CD8-positive, alpha-beta memory T cell (primary cell): ENCODE measurements around the gene MFN2. TPM values are rescaled to one million over a fixed set of nuclear protein-coding genes. Genes with fewer than 3 reads are reported as not detected.

Experiments
- CTCF ChIA-PET: fragments of 350-600 bp; sonication (Branson Sonifier 250); formaldehyde crosslinking; loops from one replicate; lab custom pipeline; 2021; ENCODE audit warnings: antibody characterized with exemption; lab: Charles Lee
- POLR2A ChIA-PET: fragments of 350-600 bp; sonication (Branson Sonifier 250); formaldehyde crosslinking; loops from one replicate; lab custom pipeline; 2021; ENCODE audit warnings: antibody characterized with exemption; lab: Charles Lee
- DNase-seq, 5 donors: peaks; one replicate each; pipeline versions ENCODE4 v3.0.0 to v3.0.0-alpha.2; 2020 to 2022; ENCODE audit warnings: mixed read lengths in 1 of 5
- H3K27ac ChIP-seq: one replicate; pipeline ENCODE4 v1.7.0; 2013; ENCODE audit warnings: low read depth, mild to moderate bottlenecking, low read length, moderate library complexity
- H3K27me3 ChIP-seq: 2 replicates; pipeline ENCODE4 v1.7.0; 2013; ENCODE audit warnings: low read length, mild to moderate bottlenecking; ENCODE audit not compliant: insufficient read depth, poor library complexity, severe bottlenecking
- H3K36me3 ChIP-seq: 2 replicates; pipeline ENCODE4 v1.7.0; 2013; ENCODE audit warnings: mild to moderate bottlenecking, low read length, moderate library complexity; ENCODE audit not compliant: insufficient read depth
- H3K4me1 ChIP-seq: 2 replicates; pipeline ENCODE4 v1.7.0; 2013; ENCODE audit warnings: mild to moderate bottlenecking, low read length, moderate library complexity; ENCODE audit not compliant: insufficient read depth
- H3K4me3 ChIP-seq: 2 replicates; pipeline ENCODE4 v1.7.0; 2013; ENCODE audit warnings: mild to moderate bottlenecking, low read length
- H3K9me3 ChIP-seq: 2 replicates; pipeline ENCODE4 v1.7.0; 2013; ENCODE audit warnings: mild to moderate bottlenecking, low read length
- H3K27ac Mint-ChIP-seq, 8 donors: one replicate each; pipeline ENCODE4 v1.8.0; 2020 to 2021; ENCODE audit warnings: mixed read lengths in 8 of 8, mild to moderate bottlenecking in 6 of 8, inconsistent platforms in 3 of 8, moderate library complexity in 3 of 8
- H3K27me3 Mint-ChIP-seq, 2 donors: one replicate each; pipeline ENCODE4 v1.8.0; 2020 to 2021; ENCODE audit warnings: mixed read lengths in 2 of 2, mild to moderate bottlenecking in 1 of 2, moderate library complexity in 1 of 2
- H3K36me3 Mint-ChIP-seq, 3 donors: one replicate each; pipeline ENCODE4 v1.8.0; 2020 to 2021; ENCODE audit warnings: mixed read lengths in 3 of 3, inconsistent platforms in 1 of 3, mild to moderate bottlenecking in 1 of 3
- H3K4me1 Mint-ChIP-seq, 3 donors: one replicate each; pipeline ENCODE4 v1.8.0; 2020 to 2021; ENCODE audit warnings: mixed read lengths in 3 of 3, inconsistent platforms in 1 of 3, mild to moderate bottlenecking in 1 of 3
- H3K4me3 Mint-ChIP-seq, 7 donors: one replicate each; pipeline ENCODE4 v1.8.0; 2020 to 2021; ENCODE audit warnings: mixed read lengths in 7 of 7, mild to moderate bottlenecking in 6 of 7, moderate library complexity in 4 of 7, inconsistent platforms in 2 of 7
- H3K9me3 Mint-ChIP-seq, 5 donors: one replicate each; pipeline ENCODE4 v1.8.0; 2020 to 2022; ENCODE audit warnings: mixed read lengths in 5 of 5, mild to moderate bottlenecking in 3 of 5, moderate library complexity in 2 of 5, inconsistent platforms in 1 of 5
- polyA plus RNA-seq: library from polyadenylated mRNA; unstranded; fragments of 300-500 nt; fragmentation: Illumina TruSeq; gene quantifications from one replicate; pipeline ENCODE4 v1.2.3, GENCODE V29; 2021
- total RNA-seq, 2 experiments: library from RNA; stranded (reverse); gene quantifications; one replicate each; pipeline ENCODE4 v1.2.3, GENCODE V29; 2021

The MFN2 gene
- total and polyA plus RNA-seq, 3 experiments from 2014 or later, result 40.9 to 97.2 (median 97.1) TPM

- Histone ChIP-seq H3K27me3 (no peaks in the 10 kb centered on the region), H3K9me3 (no peaks in the 10 kb centered on the region), H3K36me3 (no peaks in the 10 kb centered on the region), H3K27ac (no peak overlapping the region), H3K4me1 (no peaks in the 10 kb centered on the region), H3K4me3 (no peak overlapping the region)
- no peaks in the 10 kb centered on the region for H3K4me1 Mint-ChIP-seq
- no peaks in the 10 kb centered on the region for H3K36me3 Mint-ChIP-seq
- no peak overlapping the region for H3K4me3 Mint-ChIP-seq
- H3K27me3 Mint-ChIP-seq, result peaks cover 0 to 4% of the 10 kb centered on the region in 2 donors
- ChIA-PET CTCF (no interaction called here), POLR2A (interaction anchor here (0.7 kb wide), 1 partner anchor 929 kb away, joined by 3 read pairs; no protein-coding TSS in a partner anchor)
- no peak overlapping the region for H3K27ac Mint-ChIP-seq
- H3K9me3 Mint-ChIP-seq, result no peaks in the 10 kb centered on the region
- no peak for DNase-seq
These were observed 31.3 kb upstream of the MFN2 start for GRCh38 chr1:11948822-11949458.

GRCh38 chr1:11951901-11952300 is 28.3 kb upstream of the MFN2 start:
- POLR2A ChIA-PET, result no interaction called here
- Mint-ChIP-seq H3K4me1 (no peaks in the 10 kb centered on the region), H3K27ac (peak overlapping the region in 1 of 8 donors; percentile 92), H3K36me3 (no peaks in the 10 kb centered on the region), H3K27me3 (peaks cover 0 to 4% of the 10 kb centered on the region in 2 donors), H3K4me3 (no peak overlapping the region), H3K9me3 (no peaks in the 10 kb centered on the region)
- Histone ChIP-seq H3K4me3 (no peak overlapping the region), H3K27ac (no peak overlapping the region), H3K27me3 (no peaks in the 10 kb centered on the region), H3K9me3 (no peaks in the 10 kb centered on the region), H3K4me1 (no peaks in the 10 kb centered on the region), H3K36me3 (no peaks in the 10 kb centered on the region)
- CTCF ChIA-PET, result no interaction called here
- no peak for DNase-seq

GRCh38 chr1:11952455-11953109 is 27.7 kb upstream of the MFN2 start:
- Histone ChIP-seq H3K4me1 (no peaks in the 10 kb centered on the region), H3K9me3 (no peaks in the 10 kb centered on the region), H3K27me3 (no peaks in the 10 kb centered on the region), H3K36me3 (no peaks in the 10 kb centered on the region), H3K27ac (no peak overlapping the region), H3K4me3 (no peak overlapping the region)
- no peaks in the 10 kb centered on the region for H3K4me1 Mint-ChIP-seq
- CTCF ChIA-PET, result no interaction called here
- no peak for DNase-seq
- H3K27me3 Mint-ChIP-seq, result peaks cover 0 to 4% of the 10 kb centered on the region in 2 donors
- no peaks in the 10 kb centered on the region for H3K36me3 Mint-ChIP-seq
- peak overlapping the region in 4 of 8 donors; percentile 4 to 38 (median 34) for H3K27ac Mint-ChIP-seq
- POLR2A ChIA-PET, result no interaction called here
- peak overlapping the region in 5 of 7 donors; percentile 23 to 70 (median 44) for H3K4me3 Mint-ChIP-seq
- no peaks in the 10 kb centered on the region for H3K9me3 Mint-ChIP-seq

- Mint-ChIP-seq H3K27ac (no peak overlapping the region), H3K4me3 (peak overlapping the region in 1 of 7 donors; percentile 57), H3K36me3 (peaks cover 0 to under 1% (median 0%) of the 10 kb centered on the region in 3 donors), H3K9me3 (no peaks in the 10 kb centered on the region), H3K4me1 (no peaks in the 10 kb centered on the region), H3K27me3 (peaks cover 0 to 1% of the 10 kb centered on the region in 2 donors)
- no peak for DNase-seq
- CTCF ChIA-PET, result no interaction called here
- H3K4me3 ChIP-seq, result no peak overlapping the region
- H3K27ac ChIP-seq, result no peak overlapping the region
- no peaks in the 10 kb centered on the region for H3K36me3 ChIP-seq
- no peaks in the 10 kb centered on the region for H3K27me3 ChIP-seq
- POLR2A ChIA-PET, result no interaction called here
- H3K4me1 ChIP-seq, result no peaks in the 10 kb centered on the region
- no peaks in the 10 kb centered on the region for H3K9me3 ChIP-seq
These were observed 25.0 kb upstream of the MFN2 start for GRCh38 chr1:11955221-11955620.

- ChIA-PET CTCF (no interaction called here), POLR2A (no interaction called here)
- H3K9me3 ChIP-seq, result no peaks in the 10 kb centered on the region
- Mint-ChIP-seq H3K9me3 (no peaks in the 10 kb centered on the region), H3K36me3 (peaks cover 0 to 2% (median 0%) of the 10 kb centered on the region in 3 donors), H3K27ac (peak overlapping the region in 2 of 8 donors; percentile 52 to 85), H3K4me1 (no peaks in the 10 kb centered on the region), H3K4me3 (no peak overlapping the region), H3K27me3 (no peaks in the 10 kb centered on the region)
- H3K27me3 ChIP-seq, result no peaks in the 10 kb centered on the region
- no peaks in the 10 kb centered on the region for H3K36me3 ChIP-seq
- H3K4me1 ChIP-seq, result no peaks in the 10 kb centered on the region
- no peak for DNase-seq
- H3K27ac ChIP-seq, result no peak overlapping the region
- no peak overlapping the region for H3K4me3 ChIP-seq
These were observed 22.8 kb upstream of the MFN2 start for GRCh38 chr1:11957398-11957797.

- ChIA-PET CTCF (no interaction called here), POLR2A (no interaction called here)
- Histone ChIP-seq H3K36me3 (no peaks in the 10 kb centered on the region), H3K4me3 (no peak overlapping the region), H3K27ac (no peak overlapping the region), H3K4me1 (no peaks in the 10 kb centered on the region), H3K27me3 (no peaks in the 10 kb centered on the region), H3K9me3 (no peaks in the 10 kb centered on the region)
- Mint-ChIP-seq H3K4me1 (no peaks in the 10 kb centered on the region), H3K27ac (no peak overlapping the region), H3K36me3 (peaks cover 0 to 2% (median 0%) of the 10 kb centered on the region in 3 donors), H3K27me3 (no peaks in the 10 kb centered on the region), H3K4me3 (no peak overlapping the region), H3K9me3 (no peaks in the 10 kb centered on the region)
- DNase-seq, result no peak
These were observed 22.3 kb upstream of the MFN2 start for GRCh38 chr1:11957897-11958296.

- Mint-ChIP-seq H3K27me3 (no peaks in the 10 kb centered on the region), H3K9me3 (no peaks in the 10 kb centered on the region), H3K4me1 (no peaks in the 10 kb centered on the region), H3K4me3 (no peak overlapping the region), H3K27ac (no peak overlapping the region), H3K36me3 (peaks cover 0 to 4% (median 2%) of the 10 kb centered on the region in 3 donors)
- Histone ChIP-seq H3K4me1 (no peaks in the 10 kb centered on the region), H3K9me3 (no peaks in the 10 kb centered on the region), H3K36me3 (no peaks in the 10 kb centered on the region), H3K4me3 (no peak overlapping the region), H3K27ac (no peak overlapping the region), H3K27me3 (no peaks in the 10 kb centered on the region)
- POLR2A ChIA-PET, result no interaction called here
- DNase-seq, result no peak
- CTCF ChIA-PET, result no interaction called here
These were observed 20.0 kb upstream of the MFN2 start for GRCh38 chr1:11960276-11960675.

GRCh38 chr1:11960715-11961114 is 19.5 kb upstream of the MFN2 start:
- Mint-ChIP-seq H3K9me3 (no peaks in the 10 kb centered on the region), H3K27ac (no peak overlapping the region), H3K4me1 (no peaks in the 10 kb centered on the region), H3K4me3 (no peak overlapping the region), H3K27me3 (no peaks in the 10 kb centered on the region), H3K36me3 (peaks cover 0 to 4% (median 2%) of the 10 kb centered on the region in 3 donors)
- CTCF ChIA-PET, result no interaction called here
- Histone ChIP-seq H3K4me1 (no peaks in the 10 kb centered on the region), H3K9me3 (no peaks in the 10 kb centered on the region), H3K36me3 (no peaks in the 10 kb centered on the region), H3K27me3 (no peaks in the 10 kb centered on the region), H3K27ac (no peak overlapping the region), H3K4me3 (no peak overlapping the region)
- POLR2A ChIA-PET, result no interaction called here
- DNase-seq, result no peak
